ENCODE results near the gene SCFD2. TPM values are rescaled to one million over a fixed set of nuclear protein-coding genes. Genes with fewer than 3 reads are reported as not detected.

Gene SCFD2
- total RNA-seq, 1 experiment from 2014 or later: 36.6 TPM

DNA sequence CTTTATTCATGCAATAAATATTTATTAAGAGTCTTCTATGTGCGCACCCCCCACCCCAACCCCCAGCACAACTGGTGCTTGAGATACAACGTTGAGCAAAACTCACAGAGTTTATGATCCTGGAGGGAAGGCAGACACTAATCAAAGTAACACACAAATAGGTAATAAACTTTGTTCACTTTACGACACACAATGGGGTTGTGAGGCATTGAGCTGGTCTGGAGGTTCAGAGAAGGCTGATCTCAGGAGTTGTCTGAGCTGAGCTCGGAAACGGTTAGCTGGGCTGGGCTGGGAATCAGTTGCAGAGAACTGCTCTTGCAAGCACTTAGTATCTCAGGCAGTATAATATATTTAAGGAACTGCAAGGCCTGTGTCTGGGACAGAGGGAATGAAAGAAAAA lies 238.5 kb downstream of the SCFD2 start:
- no peaks in the 10 kb centered on the region for H3K9me3 ChIP-seq (ENCODE audit: low read length)
- H3K4me3 ChIP-seq (ENCODE audit: low read length): no peak overlapping the region
- no peaks in the 10 kb centered on the region for H3K27me3 ChIP-seq (ENCODE audit: low read length)
- ATAC-seq: no peak
- H3K27ac ChIP-seq (ENCODE audit: low read length): no peak overlapping the region
- H3K9me2 ChIP-seq (replicated peaks; ENCODE audit: low read length): no peaks in the 10 kb centered on the region
- ChIA-PET CTCF (no interaction called here), POLR2A (ENCODE audit: unreplicated experiment) (no interaction called here)
- H3K36me3 ChIP-seq (ENCODE audit: low read depth, low read length): no peaks in the 10 kb centered on the region
- no peaks in the 10 kb centered on the region for H3F3A ChIP-seq (ENCODE audit: low read length, unreplicated experiment)
- TF ChIP-seq EZH2 (IDR thresholded peaks at IDR 0.05; ENCODE audit: low read length, unreplicated experiment) (no peak), EZH2phosphoT487 (IDR thresholded peaks at IDR 0.05; ENCODE audit: borderline replicate concordance, low read length) (no peak)
- TF ChIP-seq, protein P1, sequence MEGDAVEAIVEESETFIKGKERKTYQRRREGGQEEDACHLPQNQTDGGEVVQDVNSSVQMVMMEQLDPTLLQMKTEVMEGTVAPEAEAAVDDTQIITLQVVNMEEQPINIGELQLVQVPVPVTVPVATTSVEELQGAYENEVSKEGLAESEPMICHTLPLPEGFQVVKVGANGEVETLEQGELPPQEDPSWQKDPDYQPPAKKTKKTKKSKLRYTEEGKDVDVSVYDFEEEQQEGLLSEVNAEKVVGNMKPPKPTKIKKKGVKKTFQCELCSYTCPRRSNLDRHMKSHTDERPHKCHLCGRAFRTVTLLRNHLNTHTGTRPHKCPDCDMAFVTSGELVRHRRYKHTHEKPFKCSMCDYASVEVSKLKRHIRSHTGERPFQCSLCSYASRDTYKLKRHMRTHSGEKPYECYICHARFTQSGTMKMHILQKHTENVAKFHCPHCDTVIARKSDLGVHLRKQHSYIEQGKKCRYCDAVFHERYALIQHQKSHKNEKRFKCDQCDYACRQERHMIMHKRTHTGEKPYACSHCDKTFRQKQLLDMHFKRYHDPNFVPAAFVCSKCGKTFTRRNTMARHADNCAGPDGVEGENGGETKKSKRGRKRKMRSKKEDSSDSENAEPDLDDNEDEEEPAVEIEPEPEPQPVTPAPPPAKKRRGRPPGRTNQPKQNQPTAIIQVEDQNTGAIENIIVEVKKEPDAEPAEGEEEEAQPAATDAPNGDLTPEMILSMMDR (conservative IDR thresholded peaks at IDR 0.05; ENCODE audit: low read depth, low read length): no peak
- intact Hi-C loops (cut with micrococcal nuclease): no loop called here
- no peaks in the 10 kb centered on the region for H3K4me1 ChIP-seq (ENCODE audit: insufficient read depth, low read length)
- H4K20me1 ChIP-seq (ENCODE audit: low read length): no peaks in the 10 kb centered on the region
- H3K9ac ChIP-seq (ENCODE audit: low read length): no peak overlapping the region
- DNase-seq: no peak
- H2AFZ ChIP-seq (ENCODE audit: low read length): no peak overlapping the region
- no peak overlapping the region for H3K4me2 ChIP-seq (ENCODE audit: low read length)
- BruUV-seq (replicated peaks): no TSS peak
- no peaks in the 10 kb centered on the region for H3K79me2 ChIP-seq (ENCODE audit: low read length)

DNA sequence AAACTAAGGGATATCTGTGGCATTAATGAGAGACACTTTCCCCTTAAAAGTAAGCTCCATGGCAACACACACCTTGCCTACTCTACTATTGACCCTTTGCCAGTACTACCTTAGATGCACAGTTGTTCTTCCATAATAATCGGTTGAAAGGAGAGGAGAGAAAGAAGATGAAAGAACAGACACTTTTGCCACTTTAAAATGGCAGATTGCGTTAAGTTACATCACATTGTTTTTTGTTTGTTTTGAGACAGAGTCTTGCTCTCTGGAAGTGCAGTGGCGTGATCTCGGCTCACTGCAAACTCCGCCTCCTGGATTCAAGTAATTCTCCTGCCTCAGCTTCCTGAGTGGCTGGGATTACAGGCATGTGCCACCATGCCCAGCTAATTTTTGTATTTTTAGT lies 239.8 kb downstream of the SCFD2 start:
- no peaks in the 10 kb centered on the region for H3K4me1 ChIP-seq (ENCODE audit: insufficient read depth, low read length)
- H3K9me2 ChIP-seq (replicated peaks; ENCODE audit: low read length): no peaks in the 10 kb centered on the region
- H2AFZ ChIP-seq (ENCODE audit: low read length): no peak overlapping the region
- ATAC-seq (no peak), DNase-seq (no peak)
- ChIA-PET POLR2A (ENCODE audit: unreplicated experiment) (no interaction called here), CTCF (no interaction called here)
- H3K9me3 ChIP-seq (ENCODE audit: low read length): no peaks in the 10 kb centered on the region
- H3K79me2 ChIP-seq (ENCODE audit: low read length): no peaks in the 10 kb centered on the region
- intact Hi-C loops (cut with micrococcal nuclease): no loop called here
- no peaks in the 10 kb centered on the region for H3F3A ChIP-seq (ENCODE audit: low read length, unreplicated experiment)
- H3K9ac ChIP-seq (ENCODE audit: low read length): no peak overlapping the region
- H3K4me2 ChIP-seq (ENCODE audit: low read length): no peak overlapping the region
- H3K4me3 ChIP-seq (ENCODE audit: low read length): no peak overlapping the region
- H3K27me3 ChIP-seq (ENCODE audit: low read length): no peaks in the 10 kb centered on the region
- no peak overlapping the region for H3K27ac ChIP-seq (ENCODE audit: low read length)
- no peaks in the 10 kb centered on the region for H4K20me1 ChIP-seq (ENCODE audit: low read length)
- no TSS peak for BruUV-seq (replicated peaks)
- no peaks in the 10 kb centered on the region for H3K36me3 ChIP-seq (ENCODE audit: low read depth, low read length)
- TF ChIP-seq, protein P1 (conservative IDR thresholded peaks at IDR 0.05; ENCODE audit: low read depth, low read length): no peak
- TF ChIP-seq EZH2phosphoT487 (IDR thresholded peaks at IDR 0.05; ENCODE audit: borderline replicate concordance, low read length): no peak
- no peak for TF ChIP-seq EZH2 (IDR thresholded peaks at IDR 0.05; ENCODE audit: low read length, unreplicated experiment)

DNA sequence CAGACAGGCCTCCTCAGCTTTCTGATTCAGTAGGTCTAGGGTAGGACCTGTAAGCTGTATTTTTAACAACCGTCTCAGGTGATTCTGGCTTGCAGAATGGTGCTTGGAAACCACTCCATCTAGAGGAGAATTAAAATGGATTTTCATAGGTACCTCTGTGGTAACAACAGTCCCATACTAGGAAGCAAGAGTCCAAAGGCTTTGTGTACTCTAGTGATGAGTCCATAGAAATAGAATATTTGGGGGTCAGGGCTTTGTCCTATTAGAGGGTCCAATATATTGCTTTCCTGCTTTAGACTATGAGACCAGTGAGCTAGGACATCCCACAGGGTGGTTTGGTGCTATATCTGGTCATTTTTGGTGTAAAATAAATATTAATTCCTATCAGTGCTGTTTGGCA lies 242.0 kb downstream of the SCFD2 start:
- intact Hi-C loops (cut with micrococcal nuclease): no loop called here
- Histone ChIP-seq H3F3A (ENCODE audit: low read length, unreplicated experiment) (no peaks in the 10 kb centered on the region), H3K4me3 (ENCODE audit: low read length) (no peak overlapping the region), H3K4me2 (ENCODE audit: low read length) (no peak overlapping the region), H4K20me1 (ENCODE audit: low read length) (no peaks in the 10 kb centered on the region), H3K9me3 (ENCODE audit: low read length) (no peaks in the 10 kb centered on the region), H3K36me3 (ENCODE audit: low read depth, low read length) (no peaks in the 10 kb centered on the region), H3K27me3 (ENCODE audit: low read length) (no peaks in the 10 kb centered on the region), H2AFZ (ENCODE audit: low read length) (no peak overlapping the region), H3K9me2 (replicated peaks; ENCODE audit: low read length) (no peaks in the 10 kb centered on the region), H3K27ac (ENCODE audit: low read length) (no peak overlapping the region), H3K9ac (ENCODE audit: low read length) (no peak overlapping the region), H3K79me2 (ENCODE audit: low read length) (no peaks in the 10 kb centered on the region), H3K4me1 (ENCODE audit: insufficient read depth, low read length) (no peaks in the 10 kb centered on the region)
- BruUV-seq (replicated peaks): no TSS peak
- TF ChIP-seq EZH2phosphoT487 (IDR thresholded peaks at IDR 0.05; ENCODE audit: borderline replicate concordance, low read length) (no peak), EZH2 (IDR thresholded peaks at IDR 0.05; ENCODE audit: low read length, unreplicated experiment) (no peak)
- TF ChIP-seq, protein P1 (conservative IDR thresholded peaks at IDR 0.05; ENCODE audit: low read depth, low read length): no peak
- ATAC-seq: no peak
- DNase-seq: no peak
- CTCF ChIA-PET: no interaction called here
- POLR2A ChIA-PET (ENCODE audit: unreplicated experiment): no interaction called here

Measured in PC-3 (cell line).